ENCODE results near the gene RAB8A. TPM values are rescaled to one million over a fixed set of nuclear protein-coding genes. Genes with fewer than 3 reads are reported as not detected.

The RAB8A gene
- polyA plus RNA-seq, 1 experiment: 78.6 TPM

- CTCF ChIA-PET: interaction anchor here (0.6 to 1.0 kb wide), 2 partner anchors 23 to 290 kb away, joined by 3 read pairs; no protein-coding TSS in a partner anchor
- no peak for DNase-seq (ENCODE audit: low read depth)
- Histone ChIP-seq H3K4me3 (ENCODE audit: low read depth, low read length) (no peak overlapping the region), H3K36me3 (ENCODE audit: control insufficient read depth, insufficient read depth, low read length) (peaks cover 10% of the 10 kb centered on the region), H3K27me3 (ENCODE audit: control insufficient read depth, insufficient read depth, low read length) (no peaks in the 10 kb centered on the region)
- POLR2A ChIA-PET: no interaction called here
- no peak for TF ChIP-seq CTCF (IDR thresholded peaks at IDR 0.05; ENCODE audit: insufficient read depth, low read depth, low read length)
Observed at GRCh38 chr19:16136185-16136999, 24.7 kb downstream of the RAB8A start.

GRCh38 chr19:16139752-16140151, 28.1 kb downstream of the RAB8A start:
- TF ChIP-seq CTCF (IDR thresholded peaks at IDR 0.05; ENCODE audit: insufficient read depth, low read depth, low read length): no peak
- CTCF ChIA-PET: no interaction called here
- no peaks in the 10 kb centered on the region for H3K27me3 ChIP-seq (ENCODE audit: control insufficient read depth, insufficient read depth, low read length)
- POLR2A ChIA-PET: no interaction called here
- no peak for DNase-seq (ENCODE audit: low read depth)
- H3K4me3 ChIP-seq (ENCODE audit: low read depth, low read length): no peak overlapping the region
- H3K36me3 ChIP-seq (ENCODE audit: control insufficient read depth, insufficient read depth, low read length): no peaks in the 10 kb centered on the region

GRCh38 chr19:16141043-16141442, 29.4 kb downstream of the RAB8A start:
- Histone ChIP-seq H3K4me3 (ENCODE audit: low read depth, low read length) (no peak overlapping the region), H3K27me3 (ENCODE audit: control insufficient read depth, insufficient read depth, low read length) (no peaks in the 10 kb centered on the region), H3K36me3 (ENCODE audit: control insufficient read depth, insufficient read depth, low read length) (no peaks in the 10 kb centered on the region)
- CTCF ChIA-PET: no interaction called here
- POLR2A ChIA-PET: no interaction called here
- no peak for DNase-seq (ENCODE audit: low read depth)
- TF ChIP-seq CTCF (IDR thresholded peaks at IDR 0.05; ENCODE audit: insufficient read depth, low read depth, low read length): no peak

GRCh38 chr19:16142032-16142580, 30.4 kb downstream of the RAB8A start:
- POLR2A ChIA-PET: no interaction called here
- Histone ChIP-seq H3K36me3 (ENCODE audit: control insufficient read depth, insufficient read depth, low read length) (no peaks in the 10 kb centered on the region), H3K4me3 (ENCODE audit: low read depth, low read length) (no peak overlapping the region), H3K27me3 (ENCODE audit: control insufficient read depth, insufficient read depth, low read length) (no peaks in the 10 kb centered on the region)
- no peak for DNase-seq (ENCODE audit: low read depth)
- no peak for TF ChIP-seq CTCF (IDR thresholded peaks at IDR 0.05; ENCODE audit: insufficient read depth, low read depth, low read length)
- CTCF ChIA-PET: no interaction called here

GRCh38 chr19:16143399-16144215, 31.9 kb downstream of the RAB8A start, which contains the start of gene HSH2D:
HSH2D (plus strand) TSS chr19:16143685; CDS start chr19:16148751, 5,066 bp downstream.
- H3K27me3 ChIP-seq (ENCODE audit: control insufficient read depth, insufficient read depth, low read length): no peaks in the 10 kb centered on the region
- H3K36me3 ChIP-seq (ENCODE audit: control insufficient read depth, insufficient read depth, low read length): no peaks in the 10 kb centered on the region
- ChIA-PET POLR2A (no interaction called here), CTCF (no interaction called here)
- no peak for DNase-seq (ENCODE audit: low read depth)
- TF ChIP-seq CTCF (IDR thresholded peaks at IDR 0.05; ENCODE audit: insufficient read depth, low read depth, low read length): no peak
- no peak within 1 kb of the TSS for H3K4me3 ChIP-seq (ENCODE audit: low read depth, low read length)

Measured in BJ (cell line).